A549 (cell line): ENCODE data around the gene AADACL4.
A peak's percentile ranks its signal among the peaks of the same experiment; 100 is the strongest.

Source experiments
- BHLHE40 ChIP-seq: IDR thresholded peaks from 2 replicates; pipeline ENCODE4 v1.6.1; 2012; ENCODE audit warnings: low read depth, low read length, inconsistent platforms
- CTCF ChIP-seq: fragments of >200 bp; sonication (Bioruptor Twin); formaldehyde crosslinking; IDR thresholded peaks from 3 replicates; pipeline ENCODE4 v1.5.1; 2016
- ELK1 ChIP-seq: fragments of 150-350 bp; IDR thresholded peaks from 2 replicates; pipeline ENCODE4 v1.6.1; 2014; ENCODE audit warnings: low read depth, mild to moderate bottlenecking, low read length
- HMGXB4 ChIP-seq: fragments of 250-450 bp; sonication (Bioruptor Pico); IDR thresholded peaks from 2 replicates; pipeline ENCODE4 v1.5.0; 2021; ENCODE audit warnings: mild to moderate bottlenecking, moderate library complexity, borderline replicate concordance
- MAFK ChIP-seq: fragments of 450-650 bp; IDR thresholded peaks from 2 replicates; pipeline ENCODE4 v1.6.1; 2014; ENCODE audit not compliant: partially characterized antibody
- MAZ ChIP-seq: fragments of 150-350 bp; IDR thresholded peaks from 2 replicates; pipeline ENCODE4 v1.6.1; 2014; ENCODE audit warnings: antibody characterized with exemption, low read depth, low read length, borderline replicate concordance
- POLR2A ChIP-seq: IDR thresholded peaks from 2 replicates; pipeline ENCODE4 v1.6.1; 2012; ENCODE audit warnings: mild to moderate bottlenecking, low read length
- RAD21 ChIP-seq, 2 experiments: fragments of >200 bp in 1 of 2; sonication (Bioruptor Twin) in 1 of 2; formaldehyde crosslinking in 1 of 2; IDR thresholded peaks in 1 of 2; conservative IDR thresholded peaks in 1 of 2; 2 replicates in 1 of 2; 3 replicates in 1 of 2; pipeline ENCODE4 v1.6.1; 2012 to 2018; ENCODE audit warnings: inconsistent platforms in 1 of 2
- REST ChIP-seq: fragments of 200-600 bp; sonication (generic); IDR thresholded peaks from 2 replicates; pipeline ENCODE4 v1.6.1; 2016; ENCODE audit warnings: antibody characterized with exemption, mild to moderate bottlenecking, moderate library complexity

GRCh38 chr1:12600880-12601633 is 42.8 kb upstream of the AADACL4 start:
- peak; percentile 43 for TF ChIP-seq CTCF
- TF ChIP-seq REST = no peak
- no peak for TF ChIP-seq MAZ
- no peak for TF ChIP-seq ELK1
- TF ChIP-seq BHLHE40 = no peak
- no peak for TF ChIP-seq MAFK
- no peak for TF ChIP-seq POLR2A
- TF ChIP-seq RAD21 (conservative IDR thresholded peaks at IDR 0.05 in 1 of 2, IDR thresholded peaks at IDR 0.05 in 1 of 2) = peak in 1 of 2 experiments; percentile 29; a peak in 2 of 5 replicates
- TF ChIP-seq HMGXB4 (CRISPR knock-in tag) = no peak
